ENCODE data around the gene RAP1GAP2. TPM values are rescaled to one million over a fixed set of nuclear protein-coding genes. Genes with fewer than 3 reads are reported as not detected.

Gene RAP1GAP2
- total RNA-seq, 1 donor from 2014 or later = 8.6 TPM

- H2AFZ ChIP-seq (ENCODE audit: low read depth, low read length) = no peak overlapping the region
- H3K27me3 ChIP-seq (ENCODE audit: insufficient read depth, low read length) = peaks cover 2% of the 10 kb centered on the region
- no peaks in the 10 kb centered on the region for H3K79me2 ChIP-seq (ENCODE audit: insufficient read depth, low read length)
- H3K4me3 ChIP-seq (ENCODE audit: insufficient read depth, low read depth, low read length) = no peak overlapping the region
- no peak for DNase-seq (ENCODE audit: low read depth)
- no peak overlapping the region for H3K4me2 ChIP-seq (ENCODE audit: low read length)
- H3K27ac ChIP-seq (ENCODE audit: low read depth, low read length) = no peak overlapping the region
- FAIRE-seq = no peak
- peaks cover 15% of the 10 kb centered on the region for H3K9me3 ChIP-seq (ENCODE audit: insufficient read depth, low read depth, low read length)
- no peaks in the 10 kb centered on the region for H3K4me1 ChIP-seq (ENCODE audit: insufficient read depth, low read length)
- peaks cover 40% of the 10 kb centered on the region for H3K36me3 Mint-ChIP-seq (ENCODE audit: low read depth, unreplicated experiment)
- H3K9ac ChIP-seq (ENCODE audit: low read length) = no peak overlapping the region
- H3K4me3 Mint-ChIP-seq (ENCODE audit: unreplicated experiment) = no peak overlapping the region
- H3K27me3 Mint-ChIP-seq (ENCODE audit: low read depth, unreplicated experiment) = no peaks in the 10 kb centered on the region
- H3K27ac Mint-ChIP-seq (ENCODE audit: unreplicated experiment) = no peak overlapping the region
- H3K36me3 ChIP-seq (ENCODE audit: insufficient read depth, low read length) = no peaks in the 10 kb centered on the region
- TF ChIP-seq CTCF (IDR thresholded peaks at IDR 0.05; ENCODE audit: insufficient read depth, low read depth, low read length) (no peak), EZH2 (IDR thresholded peaks at IDR 0.05; ENCODE audit: insufficient read depth, low read length) (no peak)
- H4K20me1 ChIP-seq (ENCODE audit: insufficient read depth, low read length) = no peaks in the 10 kb centered on the region
- H3K9me3 Mint-ChIP-seq (ENCODE audit: unreplicated experiment) = peaks cover 32% of the 10 kb centered on the region
- H3K4me1 Mint-ChIP-seq (ENCODE audit: low read depth, unreplicated experiment) = peaks cover 4% of the 10 kb centered on the region
Observed at GRCh38 chr17:3020381-3020780, 224.1 kb downstream of the RAP1GAP2 start.

- no peak for FAIRE-seq
Observed at GRCh38 chr17:3022197-3022596, 226.0 kb downstream of the RAP1GAP2 start.

More at GRCh38 chr17:3022197-3022596, 226.0 kb downstream of the RAP1GAP2 start:
- Histone ChIP-seq H3K9me3 (ENCODE audit: insufficient read depth, low read depth, low read length) (peaks cover 15% of the 10 kb centered on the region), H3K4me3 (ENCODE audit: insufficient read depth, low read depth, low read length) (no peak overlapping the region), H3K79me2 (ENCODE audit: insufficient read depth, low read length) (no peaks in the 10 kb centered on the region), H3K4me1 (ENCODE audit: insufficient read depth, low read length) (no peaks in the 10 kb centered on the region), H3K27me3 (ENCODE audit: insufficient read depth, low read length) (no peaks in the 10 kb centered on the region), H4K20me1 (ENCODE audit: insufficient read depth, low read length) (no peaks in the 10 kb centered on the region), H2AFZ (ENCODE audit: low read depth, low read length) (no peak overlapping the region), H3K27ac (ENCODE audit: low read depth, low read length) (no peak overlapping the region), H3K36me3 (ENCODE audit: insufficient read depth, low read length) (no peaks in the 10 kb centered on the region), H3K4me2 (ENCODE audit: low read length) (no peak overlapping the region), H3K9ac (ENCODE audit: low read length) (no peak overlapping the region)
- Mint-ChIP-seq H3K9me3 (ENCODE audit: unreplicated experiment) (peaks cover 32% of the 10 kb centered on the region), H3K4me3 (ENCODE audit: unreplicated experiment) (no peak overlapping the region), H3K27ac (ENCODE audit: unreplicated experiment) (no peak overlapping the region), H3K27me3 (ENCODE audit: low read depth, unreplicated experiment) (no peaks in the 10 kb centered on the region), H3K4me1 (ENCODE audit: low read depth, unreplicated experiment) (no peaks in the 10 kb centered on the region), H3K36me3 (ENCODE audit: low read depth, unreplicated experiment) (peaks cover 40% of the 10 kb centered on the region)
- no peak for DNase-seq (ENCODE audit: low read depth)
- no peak for TF ChIP-seq CTCF (IDR thresholded peaks at IDR 0.05; ENCODE audit: insufficient read depth, low read depth, low read length)
- TF ChIP-seq EZH2 (IDR thresholded peaks at IDR 0.05; ENCODE audit: insufficient read depth, low read length) = no peak
